OCI-LY3 (cell line): ENCODE data around the gene TSPEAR.

Experiments used
- H2AFZ ChIP-seq: fragments of 200-600, 300-600 bp; shearing (Covaris generic); 2 replicates; pipeline ENCODE4 v1.6.0; 2014; ENCODE audit warnings: antibody characterized with exemption, low read depth, low read length
- H3K27ac ChIP-seq: fragments of 200-600, 300-600 bp; sonication (generic); 2 replicates; pipeline ENCODE4 v1.5.1; 2014; ENCODE audit warnings: mild to moderate bottlenecking, low read length, moderate library complexity, mixed read lengths
- H3K27me3 ChIP-seq: fragments of 200-600, 300-600 bp; sonication (generic); 2 replicates; pipeline ENCODE4 v1.6.1; 2014; ENCODE audit warnings: low read depth, low read length, mixed read lengths
- H3K36me3 ChIP-seq: fragments of 200-600, 300-600 bp; sonication (generic); replicated peaks from 2 replicates; pipeline ENCODE3; 2014; ENCODE audit warnings: low read depth, low read length, mixed read lengths
- H3K4me1 ChIP-seq: fragments of 300-600, 200-600 bp; sonication (generic); 2 replicates; pipeline ENCODE4 v1.6.1; 2014; ENCODE audit warnings: low read length, mixed read lengths
- H3K4me2 ChIP-seq: fragments of 200-600, 300-600 bp; sonication (generic); 2 replicates; pipeline ENCODE4 v1.6.1; 2014; ENCODE audit warnings: low read length, mixed read lengths
- H3K4me3 ChIP-seq: fragments of 300-600, 200-600 bp; sonication (generic); 2 replicates; pipeline ENCODE4 v1.5.1; 2014; ENCODE audit warnings: antibody characterized with exemption, mild to moderate bottlenecking, low read length, moderate library complexity
- H3K79me2 ChIP-seq: fragments of 300-600, 200-600 bp; shearing (Covaris generic); 2 replicates; pipeline ENCODE4 v1.6.1; 2014; ENCODE audit warnings: mild to moderate bottlenecking, low read length, mixed read lengths
- H3K9ac ChIP-seq: fragments of 300-600, 200-600 bp; shearing (Covaris generic); 2 replicates; pipeline ENCODE4 v1.6.0; 2014; ENCODE audit warnings: mild to moderate bottlenecking, low read length, moderate library complexity
- H3K9me3 ChIP-seq: fragments of 200-600, 300-600 bp; shearing (Covaris generic); 2 replicates; pipeline ENCODE4 v1.6.1; 2014; ENCODE audit warnings: low read length, mixed read lengths; ENCODE audit not compliant: insufficient read depth
- H4K20me1 ChIP-seq: fragments of 200-600, 300-600 bp; sonication (generic); 2 replicates; pipeline ENCODE4 v1.6.1; 2016; ENCODE audit warnings: low read length, mixed read lengths; ENCODE audit not compliant: insufficient read depth
- CTCF ChIP-seq: fragments of 200-600, 300-600 bp; sonication (generic); IDR thresholded peaks from 2 replicates; pipeline ENCODE4 v1.5.1; 2014; ENCODE audit warnings: antibody characterized with exemption, low read length, low read depth
- EZH2phosphoT487 ChIP-seq: fragments of 200-600 bp; shearing (Covaris generic); IDR thresholded peaks from 2 replicates; pipeline ENCODE4 v1.6.1; 2018; ENCODE audit warnings: antibody characterized with exemption, mixed run types, low read depth

The TSPEAR gene

DNA sequence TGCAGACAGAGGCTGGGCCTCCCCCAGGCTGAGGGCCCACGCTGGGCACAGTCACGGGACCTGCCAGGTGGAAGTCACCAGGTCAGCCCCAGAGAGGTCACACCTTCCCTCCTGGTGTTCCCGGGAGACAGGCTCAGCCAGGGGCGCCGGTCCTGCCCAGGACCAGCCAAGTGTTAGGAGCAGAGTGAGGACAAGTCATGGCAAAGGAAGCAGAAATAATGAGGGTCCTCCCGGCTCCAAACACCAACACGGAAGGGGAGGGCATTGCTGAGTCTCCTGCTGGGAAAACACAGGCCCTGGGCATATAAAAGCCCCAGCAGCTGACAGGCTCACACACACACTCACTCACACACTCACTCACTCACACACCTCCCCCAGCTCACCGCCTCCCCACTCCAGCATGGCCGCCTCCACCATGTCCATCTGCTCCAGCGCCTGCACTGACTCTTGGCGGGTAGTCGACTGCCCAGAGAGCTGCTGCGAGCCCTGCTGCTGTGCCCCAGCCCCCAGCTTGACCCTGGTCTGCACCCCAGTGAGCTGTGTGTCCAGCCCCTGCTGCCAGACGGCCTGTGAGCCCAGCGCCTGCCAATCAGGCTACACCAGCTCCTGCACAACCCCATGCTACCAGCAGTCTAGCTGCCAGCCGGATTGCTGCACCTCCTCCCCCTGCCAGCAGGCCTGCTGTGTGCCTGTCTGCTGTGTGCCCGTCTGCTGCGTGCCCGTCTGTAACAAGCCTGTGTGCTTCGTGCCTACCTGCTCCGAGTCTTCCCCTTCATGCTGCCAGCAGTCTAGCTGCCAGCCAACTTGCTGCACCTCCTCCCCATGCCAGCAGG, 74.1 kb downstream of the TSPEAR start, which contains the start of gene KRTAP10-10:
KRTAP10-10 (plus strand) TSS at position 339 of the 833 bp plus-strand sequence; CDS start at position 401, 62 bp downstream.
- Histone ChIP-seq H3K9ac (no peak within 1 kb of the TSS), H3K4me1 (no peaks in the 10 kb centered on the region), H3K27me3 (no peaks in the 10 kb centered on the region; the same call in 1 of the 2 replicates), H3K79me2 (no peaks in the 10 kb centered on the region), H2AFZ (no peak within 1 kb of the TSS), H3K4me2 (no peak within 1 kb of the TSS), H3K9me3 (0 out of 2 replicates have a peak, but pooled peaks cover 4% of the 10 kb centered on the region), H3K27ac (no peak within 1 kb of the TSS), H4K20me1 (no peaks in the 10 kb centered on the region), H3K4me3 (no peak within 1 kb of the TSS), H3K36me3 (no peaks in the 10 kb centered on the region)
- no peak for TF ChIP-seq EZH2phosphoT487
- no peak for TF ChIP-seq CTCF

DNA sequence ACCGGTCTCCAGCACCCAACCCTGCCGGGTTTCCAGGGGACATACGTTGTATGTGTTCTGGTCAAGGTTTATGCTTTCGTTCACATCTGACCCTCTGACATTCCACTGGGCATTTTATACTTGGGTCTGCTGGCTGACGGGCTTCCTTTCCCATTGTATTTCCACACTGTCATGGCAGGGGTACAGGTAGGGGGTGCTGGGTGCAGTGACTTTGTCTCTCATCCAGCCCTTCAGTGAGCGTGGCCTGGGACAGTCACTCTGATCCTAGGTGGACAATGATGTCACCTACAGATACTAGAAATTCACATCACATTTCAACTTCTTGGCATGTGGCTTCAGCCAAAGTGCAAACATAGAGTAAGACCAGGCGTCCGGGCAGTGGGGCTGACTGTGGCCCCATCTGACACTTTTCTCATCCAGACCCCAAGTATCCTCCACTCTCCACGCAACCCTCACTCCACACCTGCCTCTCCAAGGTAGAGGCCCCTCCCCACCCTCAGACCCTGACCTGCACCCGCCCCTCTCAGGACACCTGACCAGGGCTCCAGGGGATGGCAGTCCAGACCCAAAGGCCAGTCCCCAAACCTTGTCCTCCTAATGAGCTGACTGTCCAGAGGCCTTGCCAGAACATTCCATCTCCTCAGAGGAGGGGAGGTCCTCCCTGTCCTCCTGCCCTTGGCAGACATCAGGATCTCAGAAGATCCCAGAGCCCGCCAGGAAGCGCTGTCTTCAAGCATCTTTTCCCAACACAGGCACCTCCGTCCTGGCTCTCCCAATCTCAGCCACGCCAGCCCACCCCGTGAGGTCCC, 75.0 kb downstream of the TSPEAR start:
- no peaks in the 10 kb centered on the region for H3K36me3 ChIP-seq
- no peak overlapping the region for H3K27ac ChIP-seq
- no peak overlapping the region for H3K9ac ChIP-seq
- H3K9me3 ChIP-seq: 0 out of 2 replicates have a peak, but pooled peaks cover 4% of the 10 kb centered on the region
- H2AFZ ChIP-seq: no peak overlapping the region
- H3K4me1 ChIP-seq: no peaks in the 10 kb centered on the region
- H4K20me1 ChIP-seq: no peaks in the 10 kb centered on the region
- no peaks in the 10 kb centered on the region for H3K79me2 ChIP-seq
- TF ChIP-seq CTCF (no peak), EZH2phosphoT487 (no peak)
- no peak overlapping the region for H3K4me3 ChIP-seq
- H3K4me2 ChIP-seq: no peak overlapping the region
- no peaks in the 10 kb centered on the region; the same call in 1 of the 2 replicates for H3K27me3 ChIP-seq

DNA sequence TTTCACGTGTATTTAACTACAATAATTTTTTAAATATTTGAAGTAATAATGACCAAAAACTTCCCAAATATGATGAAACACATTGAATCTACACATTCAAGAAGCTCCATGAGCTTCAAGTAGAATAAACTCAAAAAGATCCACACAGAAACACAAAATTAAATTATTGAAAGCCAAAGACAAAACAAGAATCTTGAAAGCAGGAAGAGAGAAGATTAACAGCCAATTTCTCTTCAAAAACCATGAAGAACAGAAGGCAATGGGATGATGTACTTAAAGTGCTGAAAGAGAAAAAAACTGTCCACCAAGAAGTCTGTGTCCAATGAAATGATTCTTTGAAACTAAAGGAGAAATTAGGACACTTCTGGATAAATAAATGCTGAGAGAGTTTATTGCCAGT, 79.3 kb downstream of the TSPEAR start:
- H3K4me2 ChIP-seq: no peak overlapping the region
- no peaks in the 10 kb centered on the region for H3K4me1 ChIP-seq
- no peak overlapping the region for H3K4me3 ChIP-seq
- TF ChIP-seq EZH2phosphoT487: no peak
- TF ChIP-seq CTCF: no peak
- H3K79me2 ChIP-seq: no peaks in the 10 kb centered on the region
- no peak overlapping the region for H2AFZ ChIP-seq
- H4K20me1 ChIP-seq: no peaks in the 10 kb centered on the region
- H3K9ac ChIP-seq: no peak overlapping the region
- no peaks in the 10 kb centered on the region for H3K36me3 ChIP-seq
- H3K27ac ChIP-seq: no peak overlapping the region
- H3K27me3 ChIP-seq: no peaks in the 10 kb centered on the region; the same call in 1 of the 2 replicates
- H3K9me3 ChIP-seq: 0 out of 2 replicates have a peak, but pooled peaks cover 6% of the 10 kb centered on the region

- no peak overlapping the region for H3K27ac ChIP-seq
- no peaks in the 10 kb centered on the region for H3K36me3 ChIP-seq
- H3K4me2 ChIP-seq: no peak overlapping the region
- H3K9me3 ChIP-seq: 0 out of 2 replicates have a peak, but pooled peaks cover 6% of the 10 kb centered on the region
- TF ChIP-seq CTCF: no peak
- no peak for TF ChIP-seq EZH2phosphoT487
- no peak overlapping the region for H2AFZ ChIP-seq
- no peaks in the 10 kb centered on the region for H4K20me1 ChIP-seq
- no peaks in the 10 kb centered on the region for H3K4me1 ChIP-seq
- no peak overlapping the region for H3K4me3 ChIP-seq
- no peaks in the 10 kb centered on the region for H3K79me2 ChIP-seq
- no peaks in the 10 kb centered on the region; the same call in 1 of the 2 replicates for H3K27me3 ChIP-seq
- no peak overlapping the region for H3K9ac ChIP-seq
Measured at GRCh38 chr21:44630440-44630839, 80.9 kb downstream of the TSPEAR start.
